HEK293 (cell line): ENCODE measurements around the gene JPH2.

Experiments
- CTCF ChIA-PET: fragments of 350-600 bp; formaldehyde crosslinking; extraction: SDS; loops from one replicate; lab custom pipeline; 2021; ENCODE audit warnings: antibody characterized with exemption; lab: Yijun Ruan, JAX
- POLR2A ChIA-PET: fragments of 300-600 bp; formaldehyde crosslinking; extraction: SDS; loops from one replicate; lab custom pipeline; 2020; ENCODE audit warnings: antibody characterized with exemption, inconsistent platforms; lab: Yijun Ruan, JAX
- H3K27ac ChIP-seq: fragments of 200-500 bp; sonication (Bioruptor generic); 2 replicates; pipeline ENCODE4 v1.5.1; 2014; ENCODE audit warnings: low read depth, low read length, control low read depth, inconsistent platforms; ENCODE audit errors: extremely low read depth
- H3K36me3 ChIP-seq, 2 experiments: fragments of 200-500 bp in 1 of 2; sonication (Bioruptor generic) in 1 of 2; 1 replicate in 1 of 2; 2 replicates in 1 of 2; pipeline ENCODE4 v1.5.1; 2014 to 2017; ENCODE audit warnings: inconsistent platforms in 2 of 2, low read length in 2 of 2; ENCODE audit not compliant: control insufficient read depth in 2 of 2, insufficient read depth in 1 of 2
- H3K4me1 ChIP-seq: fragments of 200-500 bp; sonication (Bioruptor generic); 2 replicates; pipeline ENCODE4 v1.5.1; 2014; ENCODE audit warnings: mild to moderate bottlenecking, low read length, inconsistent platforms; ENCODE audit not compliant: control insufficient read depth, insufficient read depth
- H3K4me3 ChIP-seq: 2 replicates; pipeline ENCODE4 v1.5.1; 2011; ENCODE audit warnings: low read depth, mild to moderate bottlenecking, control low read depth, low read length, moderate library complexity
- H3K9me3 ChIP-seq: fragments of 200-500 bp; sonication (Bioruptor generic); 2 replicates; pipeline ENCODE4 v1.5.1; 2014; ENCODE audit warnings: low read depth, low read length, inconsistent platforms; ENCODE audit not compliant: control insufficient read depth, insufficient read depth
- AEBP2 ChIP-seq: fragments of 450-650 bp; formaldehyde crosslinking; IDR thresholded peaks from 2 replicates; pipeline ENCODE4 v1.5.1; 2016; ENCODE audit warnings: missing biosample characterization, missing genetic modification characterization, borderline replicate concordance
- GFI1B ChIP-seq: fragments of 450-650 bp; formaldehyde crosslinking; IDR thresholded peaks from 2 replicates; pipeline ENCODE4 v1.5.1; 2016; ENCODE audit warnings: missing biosample characterization, missing genetic modification characterization
- GLI2 ChIP-seq: fragments of 450-650 bp; formaldehyde crosslinking; IDR thresholded peaks from 2 replicates; pipeline ENCODE4; 2017; ENCODE audit warnings: missing biosample characterization, missing genetic modification characterization, low read depth, borderline replicate concordance
- OVOL3 ChIP-seq: fragments of 450-650 bp; formaldehyde crosslinking; IDR thresholded peaks from 2 replicates; pipeline ENCODE4 v1.5.1; 2016; ENCODE audit warnings: missing biosample characterization, missing genetic modification characterization
- PRDM10 ChIP-seq: fragments of 450-650 bp; formaldehyde crosslinking; IDR thresholded peaks from 2 replicates; pipeline ENCODE4 v1.5.1; 2016; ENCODE audit warnings: missing biosample characterization, missing genetic modification characterization
- PRDM4 ChIP-seq: fragments of 450-650 bp; formaldehyde crosslinking; IDR thresholded peaks from 2 replicates; pipeline ENCODE4 v1.5.1; 2017; ENCODE audit warnings: missing biosample characterization, missing genetic modification characterization
- SETDB1 ChIP-seq: IDR thresholded peaks from one replicate; pipeline ENCODE4 v1.6.1; 2017; ENCODE audit warnings: mild to moderate bottlenecking, low read length, moderate library complexity, mixed read lengths; ENCODE audit not compliant: insufficient read length
- SP2 ChIP-seq: fragments of 450-650 bp; formaldehyde crosslinking; IDR thresholded peaks from 2 replicates; pipeline ENCODE4 v1.5.1; 2016; ENCODE audit warnings: missing biosample characterization, missing genetic modification characterization
- ZBTB17 ChIP-seq: fragments of 450-650 bp; formaldehyde crosslinking; IDR thresholded peaks from 2 replicates; pipeline ENCODE4 v1.5.1; 2016; ENCODE audit warnings: missing biosample characterization, missing genetic modification characterization
- ZBTB26 ChIP-seq: fragments of 450-650 bp; formaldehyde crosslinking; optimal IDR thresholded peaks from 2 replicates; pipeline ENCODE3; 2016; ENCODE audit warnings: missing biosample characterization, mild to moderate bottlenecking, missing genetic modification characterization
- ZFP41 ChIP-seq: fragments of 450-650 bp; formaldehyde crosslinking; IDR thresholded peaks from 2 replicates; pipeline ENCODE4 v1.5.1; 2016; ENCODE audit warnings: missing biosample characterization, missing genetic modification characterization, borderline replicate concordance
- ZNF2 ChIP-seq: fragments of 450-650 bp; formaldehyde crosslinking; IDR thresholded peaks from 2 replicates; pipeline ENCODE4 v1.5.1; 2016; ENCODE audit warnings: missing biosample characterization, missing genetic modification characterization
- ZNF239 ChIP-seq: fragments of 450-650 bp; formaldehyde crosslinking; IDR thresholded peaks from 2 replicates; pipeline ENCODE4 v1.5.1; 2016; ENCODE audit warnings: missing biosample characterization, missing genetic modification characterization
- ZNF274 ChIP-seq, 2 experiments: fragments of 200-500 bp in 1 of 2; fragments of 450-650 bp in 1 of 2; sonication (Bioruptor generic) in 1 of 2; formaldehyde crosslinking in 1 of 2; IDR thresholded peaks; 2 replicates each; pipeline versions ENCODE4 v1.5.1 to v1.6.1; 2014 to 2016; ENCODE audit warnings: borderline replicate concordance in 1 of 2, inconsistent platforms in 1 of 2, low read length in 1 of 2, missing biosample characterization in 1 of 2, missing genetic modification characterization in 1 of 2
- ZNF404 ChIP-seq: fragments of 450-650 bp; formaldehyde crosslinking; IDR thresholded peaks from 2 replicates; pipeline ENCODE4 v1.5.1; 2017; ENCODE audit warnings: missing biosample characterization, missing genetic modification characterization
- ZNF423 ChIP-seq: fragments of 450-650 bp; formaldehyde crosslinking; IDR thresholded peaks from 2 replicates; pipeline ENCODE4 v1.5.1; 2016; ENCODE audit warnings: missing biosample characterization, missing genetic modification characterization
- ZNF560 ChIP-seq: fragments of 450-650 bp; formaldehyde crosslinking; IDR thresholded peaks from 2 replicates; pipeline ENCODE4 v1.5.1; 2017; ENCODE audit warnings: missing biosample characterization, missing genetic modification characterization, borderline replicate concordance
- ZNF639 ChIP-seq: fragments of 450-650 bp; formaldehyde crosslinking; IDR thresholded peaks from 2 replicates; pipeline ENCODE4 v1.5.1; 2016; ENCODE audit warnings: missing biosample characterization, missing genetic modification characterization
- ZNF664 ChIP-seq: fragments of 450-650 bp; formaldehyde crosslinking; IDR thresholded peaks from 2 replicates; pipeline ENCODE4 v1.5.1; 2016; ENCODE audit warnings: missing biosample characterization, missing genetic modification characterization
- ZSCAN23 ChIP-seq: fragments of 450-650 bp; formaldehyde crosslinking; IDR thresholded peaks from 2 replicates; pipeline ENCODE4 v1.5.1; 2016; ENCODE audit warnings: missing biosample characterization, missing genetic modification characterization
- ZSCAN4 ChIP-seq: fragments of 450-650 bp; formaldehyde crosslinking; IDR thresholded peaks from 2 replicates; pipeline ENCODE4 v1.5.1; 2017; ENCODE audit warnings: missing biosample characterization, missing genetic modification characterization

Gene JPH2

GRCh38 chr20:44091026-44091425, 96.0 kb downstream of the JPH2 start:
- H3K4me3 ChIP-seq = no peak overlapping the region
- CTCF ChIA-PET = interaction anchor here (0.6 to 4.1 kb wide), 5 partner anchors 8 to 551 kb away, joined by 3 to 20 read pairs (median 13); no protein-coding TSS in a partner anchor
- POLR2A ChIA-PET = interaction anchor here (1.3 kb wide), 1 partner anchor 423 kb away, joined by 3 read pairs; no protein-coding TSS in a partner anchor
- H3K27ac ChIP-seq = no peak overlapping the region
- no peaks in the 10 kb centered on the region for H3K4me1 ChIP-seq
- no peaks in the 10 kb centered on the region for H3K36me3 ChIP-seq
- no peaks in the 10 kb centered on the region for H3K9me3 ChIP-seq
- TF ChIP-seq ZNF639 (tag by site-specific recombination) = no peak
- TF ChIP-seq ZNF239 (tag by site-specific recombination) = no peak
- no peak for TF ChIP-seq OVOL3 (tag by site-specific recombination)
- no peak for TF ChIP-seq ZNF404 (tag by site-specific recombination)
- no peak for TF ChIP-seq ZSCAN4 (tag by site-specific recombination)
- TF ChIP-seq ZNF274 (IDR thresholded peaks at IDR 0.05; ENCODE audit: low read length) = no peak
- TF ChIP-seq ZNF274 (tag by site-specific recombination; IDR thresholded peaks at IDR 0.05; ENCODE audit: borderline replicate concordance) = no peak
- no peak for TF ChIP-seq ZSCAN23

- ChIA-PET POLR2A (interaction anchor here (1.2 to 1.3 kb wide), 2 partner anchors 100 to 422 kb away, joined by 3 read pairs; no protein-coding TSS in a partner anchor), CTCF (interaction anchor here (0.7 to 4.1 kb wide), 4 partner anchors 10 to 552 kb away, joined by 3 to 20 read pairs (median 9); no protein-coding TSS in a partner anchor)
- Histone ChIP-seq H3K9me3 (no peaks in the 10 kb centered on the region), H3K4me3 (no peak overlapping the region), H3K27ac (no peak overlapping the region), H3K36me3 (no peaks in the 10 kb centered on the region), H3K4me1 (no peaks in the 10 kb centered on the region)
- no peak for TF ChIP-seq ZNF560 (tag by site-specific recombination)
- TF ChIP-seq ZFP41 (tag by site-specific recombination) = no peak
- no peak for TF ChIP-seq ZNF423 (tag by site-specific recombination)
- TF ChIP-seq SP2 (tag by site-specific recombination) = peak; percentile 19; the same call in 1 of the 2 replicates
- peak; percentile 67 for TF ChIP-seq ZBTB17
- TF ChIP-seq ZBTB26 (tag by site-specific recombination) = no peak
- TF ChIP-seq ZNF2 (tag by site-specific recombination) = no peak
- 0 out of 2 replicates have a peak, but pooled peaks have one; percentile 23 for TF ChIP-seq GFI1B (tag by site-specific recombination)
- TF ChIP-seq SETDB1 = peak; percentile 13
- no peak for TF ChIP-seq PRDM4 (tag by site-specific recombination)
- no peak for TF ChIP-seq GLI2 (tag by site-specific recombination)
- TF ChIP-seq PRDM10 = peak; percentile 84
- no peak for TF ChIP-seq AEBP2
- 0 out of 2 replicates have a peak, but pooled peaks have one; percentile 27 for TF ChIP-seq ZNF664 (tag by site-specific recombination)
Observed at GRCh38 chr20:44089987-44090674, 96.9 kb downstream of the JPH2 start.
